Heart left ventricle (tissue), 16 donors: ENCODE data around the gene HOXD3. TPM values are rescaled to one million over a fixed set of nuclear protein-coding genes. Genes with fewer than 3 reads are reported as not detected.

Experiments
- ATAC-seq, 4 donors: fragments of 200-7000 bp; cut with Tn5 transposase; one replicate each; pipeline ENCODE4 v1.9.1; 2020 to 2022; ENCODE audit warnings: moderate library complexity in 4 of 4, mild to moderate bottlenecking in 3 of 4, moderate number of reproducible peaks in 1 of 4
- DNase-seq, 5 donors: peaks; one replicate each; pipeline ENCODE4 v3.0.0-alpha.2; 2020
- H3K27ac ChIP-seq, 12 donors: fragments of 200-600 bp; sonication (generic) in 4 of 12; one replicate each; pipeline versions ENCODE4 v1.5.0 to v1.8.0; 2016 to 2022; ENCODE audit warnings: mild to moderate bottlenecking in 2 of 12
- H3K27me3 ChIP-seq, 9 donors: fragments of 200-600 bp; sonication (generic) in 2 of 9; one replicate each; pipeline versions ENCODE4 v1.5.1 to v1.8.0; 2016 to 2022; ENCODE audit warnings: mild to moderate bottlenecking in 3 of 9
- H3K36me3 ChIP-seq, 9 donors: fragments of 200-600 bp; sonication (generic) in 2 of 9; one replicate each; pipeline versions ENCODE4 v1.5.0 to v1.8.0; 2018 to 2022; ENCODE audit warnings: mild to moderate bottlenecking in 2 of 9
- H3K4me1 ChIP-seq, 12 donors: fragments of 200-600 bp; sonication (generic) in 4 of 12; one replicate each; pipeline versions ENCODE4 v1.5.0 to v1.8.0; 2016 to 2022; ENCODE audit warnings: mild to moderate bottlenecking in 3 of 12
- H3K4me3 ChIP-seq, 12 donors: fragments of 200-600 bp; sonication (generic) in 4 of 12; one replicate each; pipeline versions ENCODE4 v1.5.0 to v1.8.0; 2017 to 2022; ENCODE audit warnings: mild to moderate bottlenecking in 9 of 12, moderate library complexity in 4 of 12
- H3K9me3 ChIP-seq, 12 donors: fragments of 200-600 bp; sonication (generic) in 4 of 12; one replicate each; pipeline versions ENCODE4 v1.5.0 to v1.8.0; 2016 to 2022; ENCODE audit warnings: mild to moderate bottlenecking in 1 of 12
- CTCF ChIP-seq, 12 donors: fragments of 200-600 bp; sonication (generic) in 4 of 12; IDR thresholded peaks; one replicate each; pipeline versions ENCODE4 v1.5.0 to v1.8.0; 2018 to 2022; ENCODE audit warnings: antibody characterized with exemption in 12 of 12, mild to moderate bottlenecking in 5 of 12
- POLR2A ChIP-seq, 2 donors: fragments of 450-650 bp; IDR thresholded peaks; one replicate each; pipeline ENCODE4 v1.6.1; 2017; ENCODE audit warnings: antibody characterized with exemption in 2 of 2, mild to moderate bottlenecking in 2 of 2, moderate library complexity in 2 of 2
- WGBS, 4 donors: extraction: QIAGEN DNeasy Blood & Tissue Kit in 2 of 4; methylation state at CpG; one replicate each; pipeline versions ENCODE4 v1.1.5 to v1.1.7; 2013 to 2018; 5-methylcytosine and 5-hydroxymethylcytosine counted together
- intact Hi-C, 10 donors: fragments of 100-400 bp; cut with DNase I; formaldehyde crosslinking; loops; one replicate each; pipeline versions ENCODE4 v1.11.1 to v1.14.2; 2022
- polyA plus RNA-seq, 2 donors: library from polyadenylated mRNA; stranded (reverse); fragments of 200-250 nt; gene quantifications; one replicate each; pipeline ENCODE4 v1.2.3, GENCODE V29; 2013
- total RNA-seq, 9 donors: library from RNA; depleted of rRNA in 2 of 9; stranded (reverse); fragments of >200 nt in 2 of 9; fragmentation: NEBNext Ultra II Directional in 3 of 9; extraction: Animal tissue kit (Norgen Biotek cat#: 25700) in 3 of 9; gene quantifications; one replicate each; pipeline versions ENCODE4 v1.1.0 to v1.2.4, GENCODE V29; 2016 to 2023
- donor health status: ischemic (EF 13 %, LVEDD 7.1; RV severe dilation, severe dysfunction).
- donor health status: healthy with polysubstance abuse.
- donor health status: DM: no; HTN: yes; CAD: no.
- donor health status: DM: no; HTN: no; CAD: no.
- donor health status: ischemic (EF 25% LVEDD 6.9; RV normal size, moderate dysfunction).
- donor health status: ischemic (EF 25% LVEDD 5.7; RV mildly dilated, moderate dysfunction).
- donor health status: healthy.
- donor health status: DM: yes; HTN: yes; CAD: no.
- donor health status: ischemic (EF 35%, LVEDD 5.7; RV mildly dilated, moderate dysfunction).
- donor health status: nonischemic (EF 11% LVEDD 7.7; RV severe dilation, severe dysfunction).
- donor health status: DM: yes; HTN: yes; CAD: no.
- donor health status: PGD.
- donor health status: ischemic (EF 29% LVEDD 5.4; RV normal size, mild dysfunction).
- donor health status: nonischemic (EF 23%, LVEDD 6.1; RV moderate dilation, normal function).

Gene HOXD3
- total and polyA plus RNA-seq, 11 donors, result 0.04 to 1.4 (median 0.52) TPM

GRCh38 chr2:176147210-176147799 lies 9.8 kb upstream of the HOXD3 start:
- ATAC-seq (no peak), DNase-seq (no peak)
- Histone ChIP-seq H3K4me1 (peaks cover 0 to 7% (median 0%) of the 10 kb centered on the region in 12 donors), H3K27me3 (peaks cover 40 to 100% (median 82%) of the 10 kb centered on the region in 9 donors), H3K9me3 (no peaks in the 10 kb centered on the region), H3K27ac (no peak overlapping the region), H3K4me3 (no peak overlapping the region), H3K36me3 (no peaks in the 10 kb centered on the region)
- intact Hi-C loops, result no loop called here
- TF ChIP-seq POLR2A (IDR thresholded peaks at IDR 0.05) (no peak), CTCF (IDR thresholded peaks at IDR 0.05) (no peak)
- 15 to 44% (median 27%) methylated on average over 32 of the region's 32 CpGs for WGBS, 4 donors

- no peak for TF ChIP-seq CTCF (IDR thresholded peaks at IDR 0.05)
- no peak for TF ChIP-seq POLR2A (IDR thresholded peaks at IDR 0.05)
- intact Hi-C loops, result no loop called here
- Histone ChIP-seq H3K9me3 (no peaks in the 10 kb centered on the region), H3K27me3 (peaks cover 47 to 100% (median 89%) of the 10 kb centered on the region in 9 donors), H3K27ac (no peak overlapping the region), H3K4me1 (peaks cover 0 to 12% (median 0%) of the 10 kb centered on the region in 12 donors), H3K36me3 (no peaks in the 10 kb centered on the region), H3K4me3 (no peak overlapping the region)
- DNase-seq (no peak), ATAC-seq (no peak)
- WGBS, 4 donors, result 10 to 32% (median 21%) methylated on average over 27 to 31 of the region's 31 CpGs
These were observed 9.2 kb upstream of the HOXD3 start for GRCh38 chr2:176147800-176148496.

GRCh38 chr2:176148751-176149421 lies 8.2 kb upstream of the HOXD3 start:
- peaks cover 52 to 100% (median 90%) of the 10 kb centered on the region in 9 donors for H3K27me3 ChIP-seq

More at GRCh38 chr2:176148751-176149421, 8.2 kb upstream of the HOXD3 start:
- intact Hi-C loops, result no loop called here
- DNase-seq (no peak), ATAC-seq (no peak)
- Histone ChIP-seq H3K27ac (no peak overlapping the region), H3K4me3 (no peak overlapping the region), H3K36me3 (no peaks in the 10 kb centered on the region), H3K4me1 (peaks cover 0 to 12% (median 0%) of the 10 kb centered on the region in 12 donors), H3K9me3 (no peaks in the 10 kb centered on the region)
- no peak for TF ChIP-seq CTCF (IDR thresholded peaks at IDR 0.05)
- no peak for TF ChIP-seq POLR2A (IDR thresholded peaks at IDR 0.05)
- 23 to 47% (median 40%) methylated on average over 11 of the region's 11 CpGs for WGBS, 4 donors
